ENCODE measurements around the gene GPBP1. TPM values are rescaled to one million over a fixed set of nuclear protein-coding genes. Genes with fewer than 3 reads are reported as not detected.
"Not testable (repeated sequence)": the region's sequence is repeated elsewhere in the genome, so short reads cannot be mapped to it uniquely, and the experiment has no call there.

Gene GPBP1
- total and polyA plus RNA-seq, 9 of the 15 experiments (the other 6 are each of a cell fraction or from before 2014, with no cell fraction given): 31.0 to 109 (median 68.4) TPM

GRCh38 chr5:57178238-57178637, 4.4 kb downstream of the GPBP1 start:
- in situ Hi-C loops (cut with MboI); FAIRE-seq; H3K27ac ChIP-seq (ENCODE audit: extremely low read depth, low read depth, low read length); H3K9me3 ChIP-seq (replicated peaks; ENCODE audit: control insufficient read depth, insufficient read depth, low read depth, low read length); ATAC-seq; H2AFZ ChIP-seq (ENCODE audit: low read depth, low read length); BruUV-seq (replicated peaks); CTCF ChIA-PET (ENCODE audit: low intra/inter-chr PET ratio); POLR2A ChIA-PET; intact Hi-C loops (cut with micrococcal nuclease); H3K9me1 ChIP-seq (ENCODE audit: control insufficient read depth, insufficient read depth, low read length); H3K27me3 ChIP-seq (ENCODE audit: control insufficient read depth in 2 of 2, insufficient read depth in 2 of 2, low read length in 2 of 2): not testable (repeated sequence)
- peaks cover 15 to 20% of the 10 kb centered on the region in 2 experiments for H3K4me1 ChIP-seq (replicated peaks in 1 of 2; ENCODE audit: control insufficient read depth in 2 of 2, insufficient read depth in 2 of 2, low read length in 2 of 2)
- H4K20me1 ChIP-seq (replicated peaks; ENCODE audit: control insufficient read depth, insufficient read depth, low read length): peaks cover 46% of the 10 kb centered on the region
- peak overlapping the region; percentile 82 for H3K4me3 ChIP-seq
- H3K79me2 ChIP-seq (ENCODE audit: control insufficient read depth, insufficient read depth, low read length): peaks cover 94% of the 10 kb centered on the region
- 0 out of 2 replicates have a peak, but pooled peaks have one; percentile 7 for TF ChIP-seq BCOR (IDR thresholded peaks at IDR 0.05)
- peak overlapping the region; percentile 32 to 86; a peak in 3 of 4 replicates for H3K9ac ChIP-seq (ENCODE audit: insufficient read depth in 1 of 2, low read depth in 2 of 2, low read length in 2 of 2)
- peak in 1 of 4 experiments; percentile 23 for DNase-seq (ENCODE audit: extremely low read depth in 1 of 4, low spot score in 3 of 4)
- H3K36me3 ChIP-seq (ENCODE audit: control insufficient read depth, insufficient read depth, low read length): peaks cover 50% of the 10 kb centered on the region
- H3K4me2 ChIP-seq (ENCODE audit: insufficient read depth, low read length): peak overlapping the region; percentile 71
- WGBS (ENCODE audit: insufficient coverage, low coverage, missing lambda C conversion rate): 8% methylated on average over 12 of the region's 12 CpGs

GRCh38 chr5:57179262-57180200, 5.7 kb downstream of the GPBP1 start:
- Histone ChIP-seq H3K36me3 (ENCODE audit: control insufficient read depth, insufficient read depth, low read length) (peaks cover 63% of the 10 kb centered on the region), H3K9me1 (ENCODE audit: control insufficient read depth, insufficient read depth, low read length) (no peaks in the 10 kb centered on the region), H3K9me3 (replicated peaks; ENCODE audit: control insufficient read depth, insufficient read depth, low read depth, low read length) (no peaks in the 10 kb centered on the region; the same call in 1 of the 2 replicates), H4K20me1 (replicated peaks; ENCODE audit: control insufficient read depth, insufficient read depth, low read length) (peaks cover 47% of the 10 kb centered on the region), H3K27ac (ENCODE audit: extremely low read depth, low read depth, low read length) (no peak overlapping the region), H3K4me2 (ENCODE audit: insufficient read depth, low read length) (peak overlapping the region; percentile 71), H3K4me1 (replicated peaks in 1 of 2; ENCODE audit: control insufficient read depth in 2 of 2, insufficient read depth in 2 of 2, low read length in 2 of 2) (peaks cover 13 to 15% of the 10 kb centered on the region in 2 experiments), H3K9ac (ENCODE audit: insufficient read depth in 1 of 2, low read depth in 2 of 2, low read length in 2 of 2) (peak overlapping the region; percentile 32 to 81; a peak in 3 of 4 replicates), H3K79me2 (ENCODE audit: control insufficient read depth, insufficient read depth, low read length) (peaks cover 100% of the 10 kb centered on the region), H3K27me3 (ENCODE audit: control insufficient read depth in 2 of 2, insufficient read depth in 2 of 2, low read length in 2 of 2) (no peaks in the 10 kb centered on the region), H3K4me3 (peak overlapping the region; percentile 82), H2AFZ (ENCODE audit: low read depth, low read length) (no peak overlapping the region)
- in situ Hi-C loops (cut with MboI): no loop called here
- 19% methylated on average over 12 of the region's 12 CpGs for WGBS (ENCODE audit: insufficient coverage, low coverage, missing lambda C conversion rate)
- DNase-seq (ENCODE audit: extremely low read depth in 1 of 4, low spot score in 3 of 4) (peak in 1 of 4 experiments; percentile 38), ATAC-seq (peak; percentile 21), FAIRE-seq (no peak)
- BruUV-seq (replicated peaks): no TSS peak
- ChIA-PET POLR2A (no interaction called here), CTCF (ENCODE audit: low intra/inter-chr PET ratio) (no interaction called here)
- intact Hi-C loops (cut with micrococcal nuclease): no loop called here
- TF ChIP-seq SAP30 (IDR thresholded peaks at IDR 0.05; ENCODE audit: borderline replicate concordance, insufficient read depth, low read depth, low read length, poor library complexity, severe bottlenecking) (no peak), BCOR (IDR thresholded peaks at IDR 0.05) (no peak), CTBP1 (IDR thresholded peaks at IDR 0.05; ENCODE audit: borderline replicate concordance) (no peak), ATF6 (CRISPR knock-in tag; IDR thresholded peaks at IDR 0.05) (no peak), STAT5A (IDR thresholded peaks at IDR 0.05; ENCODE audit: borderline replicate concordance, low read length) (no peak), RBM39 (optimal IDR thresholded peaks at IDR 0.05; ENCODE audit: low read depth, low read length) (no peak), CSDE1 (IDR thresholded peaks at IDR 0.05) (no peak)
